ENCODE measurements around the gene CELF2.

DNA sequence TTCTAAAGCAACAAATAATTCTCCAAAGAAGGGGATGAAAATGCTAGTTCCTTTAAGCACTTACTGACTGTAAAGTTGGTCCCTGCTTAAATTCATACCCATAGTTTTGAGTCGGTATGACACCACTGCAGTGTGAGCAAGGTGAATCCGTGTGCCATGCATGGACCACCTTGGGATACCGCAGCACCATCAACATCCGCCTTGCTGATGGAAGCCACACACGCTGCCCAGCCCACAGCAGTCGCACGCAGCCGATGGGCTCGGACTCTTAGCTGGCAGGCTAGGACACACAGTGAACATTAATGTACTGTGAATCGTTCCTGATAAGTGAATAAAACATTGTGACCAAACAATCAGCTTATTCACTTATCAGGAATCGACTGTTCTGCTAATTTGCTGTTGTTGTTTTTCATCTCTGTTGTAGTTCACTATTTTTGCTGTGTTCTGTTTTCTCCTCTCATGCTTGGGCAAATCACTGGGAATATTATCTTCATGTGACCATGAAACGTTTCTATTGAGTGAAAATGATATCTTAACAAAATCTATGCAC lies 318.3 kb downstream of the CELF2 start:
- TF ChIP-seq, protein P1, sequence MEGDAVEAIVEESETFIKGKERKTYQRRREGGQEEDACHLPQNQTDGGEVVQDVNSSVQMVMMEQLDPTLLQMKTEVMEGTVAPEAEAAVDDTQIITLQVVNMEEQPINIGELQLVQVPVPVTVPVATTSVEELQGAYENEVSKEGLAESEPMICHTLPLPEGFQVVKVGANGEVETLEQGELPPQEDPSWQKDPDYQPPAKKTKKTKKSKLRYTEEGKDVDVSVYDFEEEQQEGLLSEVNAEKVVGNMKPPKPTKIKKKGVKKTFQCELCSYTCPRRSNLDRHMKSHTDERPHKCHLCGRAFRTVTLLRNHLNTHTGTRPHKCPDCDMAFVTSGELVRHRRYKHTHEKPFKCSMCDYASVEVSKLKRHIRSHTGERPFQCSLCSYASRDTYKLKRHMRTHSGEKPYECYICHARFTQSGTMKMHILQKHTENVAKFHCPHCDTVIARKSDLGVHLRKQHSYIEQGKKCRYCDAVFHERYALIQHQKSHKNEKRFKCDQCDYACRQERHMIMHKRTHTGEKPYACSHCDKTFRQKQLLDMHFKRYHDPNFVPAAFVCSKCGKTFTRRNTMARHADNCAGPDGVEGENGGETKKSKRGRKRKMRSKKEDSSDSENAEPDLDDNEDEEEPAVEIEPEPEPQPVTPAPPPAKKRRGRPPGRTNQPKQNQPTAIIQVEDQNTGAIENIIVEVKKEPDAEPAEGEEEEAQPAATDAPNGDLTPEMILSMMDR (conservative IDR thresholded peaks at IDR 0.05): no peak
- no peak for TF ChIP-seq ZFX (IDR thresholded peaks at IDR 0.05)
